Activated naive CD4-positive, alpha-beta T cell treated with anti-CD3 and anti-CD28 coated beads, Interleukin-2, amount 50 U/mL, for 72 hours (primary cell): Measurements from ENCODE around the gene INHBB. TPM values are rescaled to one million over a fixed set of nuclear protein-coding genes. Genes with fewer than 3 reads are reported as not detected.
"Not testable (repeated sequence)": the region's sequence is repeated elsewhere in the genome, so short reads cannot be mapped to it uniquely, and the experiment has no call there.

Experiments
- ATAC-seq, 2 donors: fragments of 150-1000 bp; cut with Tn5 transposase; 2 replicates each; pipeline ENCODE4 v1.10.0; 2021; ENCODE audit warnings: mild to moderate bottlenecking in 2 of 2, moderate library complexity in 2 of 2
- DNase-seq, 2 donors: peaks; one replicate each; pipeline ENCODE4 v3.0.0; 2021 to 2022; ENCODE audit warnings: low spot score in 2 of 2
- H3K27ac Mint-ChIP-seq, 2 donors: one replicate each; pipeline ENCODE4 v1.8.0; 2022; ENCODE audit warnings: mild to moderate bottlenecking in 2 of 2, mixed read lengths in 2 of 2
- H3K36me3 Mint-ChIP-seq, 2 donors: one replicate each; pipeline ENCODE4 v1.8.0; 2022; ENCODE audit warnings: mixed read lengths in 2 of 2
- H3K9me3 Mint-ChIP-seq, 2 donors: one replicate each; pipeline ENCODE4 v1.8.0; 2022; ENCODE audit warnings: mixed read lengths in 2 of 2
- total RNA-seq, 2 donors: library from RNA; stranded (reverse); gene quantifications; one replicate each; pipeline ENCODE4 v1.2.3, GENCODE V29; 2022

Gene INHBB
- total RNA-seq = not detected

DNA sequence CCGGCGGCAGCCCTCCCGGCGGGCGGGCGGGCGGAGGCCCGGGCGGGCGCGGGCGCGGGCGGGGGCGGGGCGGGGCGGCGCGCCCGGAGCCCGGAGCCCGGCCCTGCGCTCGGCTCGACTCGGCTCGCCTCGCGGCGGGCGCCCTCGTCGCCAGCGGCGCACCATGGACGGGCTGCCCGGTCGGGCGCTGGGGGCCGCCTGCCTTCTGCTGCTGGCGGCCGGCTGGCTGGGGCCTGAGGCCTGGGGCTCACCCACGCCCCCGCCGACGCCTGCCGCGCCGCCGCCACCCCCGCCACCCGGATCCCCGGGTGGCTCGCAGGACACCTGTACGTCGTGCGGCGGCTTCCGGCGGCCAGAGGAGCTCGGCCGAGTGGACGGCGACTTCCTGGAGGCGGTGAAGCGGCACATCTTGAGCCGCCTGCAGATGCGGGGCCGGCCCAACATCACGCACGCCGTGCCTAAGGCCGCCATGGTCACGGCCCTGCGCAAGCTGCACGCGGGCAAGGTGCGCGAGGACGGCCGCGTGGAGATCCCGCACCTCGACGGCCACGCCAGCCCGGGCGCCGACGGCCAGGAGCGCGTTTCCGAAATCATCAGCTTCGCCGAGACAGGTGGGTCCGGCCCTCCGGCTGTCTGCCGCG is at the start of gene INHBB:
Gene INHBB, plus strand, starts transcription at position 111 of the 641 bp plus-strand sequence. Its CDS starts 53 bp downstream, at position 164.
- ATAC-seq (peak in 1 of 2 donors; percentile 25), DNase-seq (peak in 1 of 2 donors; percentile 17)
- peak within 1 kb of the TSS in 1 of 2 donors; percentile 13 for H3K27ac Mint-ChIP-seq
- H3K9me3 Mint-ChIP-seq = no peaks in the 10 kb centered on the region
- peaks cover 4 to 10% of the 10 kb centered on the region in 2 donors for H3K36me3 Mint-ChIP-seq

DNA sequence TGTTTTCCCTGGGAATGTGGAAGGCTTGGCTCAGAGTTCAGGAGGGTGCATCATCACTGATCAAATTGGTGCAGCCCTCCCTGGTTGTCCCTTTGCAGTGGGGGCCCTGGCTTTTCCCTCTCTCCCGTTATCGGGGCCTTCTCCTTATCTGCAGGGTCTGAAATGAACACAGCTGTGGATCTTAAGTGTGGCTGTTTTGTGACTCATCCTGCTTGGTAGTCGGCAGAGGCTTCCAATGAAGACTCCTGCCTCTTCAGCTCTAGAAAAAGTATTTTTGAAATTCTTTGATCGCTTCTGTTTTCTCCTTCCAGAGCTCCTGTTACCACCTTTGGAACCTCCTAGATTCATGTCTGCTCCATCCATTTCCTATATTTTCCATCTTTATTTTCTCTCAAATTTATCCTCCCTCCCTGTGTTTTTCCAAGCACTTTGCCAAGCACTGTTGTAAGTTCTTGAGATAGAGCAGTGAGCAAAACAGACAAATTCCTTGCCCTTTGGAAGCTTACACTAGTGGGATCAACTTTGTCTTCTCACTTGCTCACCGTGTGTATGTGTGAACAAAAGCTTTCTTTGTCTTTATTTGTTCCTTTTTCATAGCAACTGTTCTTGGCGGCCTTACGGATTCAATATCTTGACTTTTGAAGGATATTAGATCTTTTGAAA is 47.6 kb upstream of the INHBB start:
- no peak for ATAC-seq
- Mint-ChIP-seq H3K9me3 (no peaks in the 10 kb centered on the region), H3K36me3 (peaks cover 0 to 18% of the 10 kb centered on the region in 2 donors)

DNA sequence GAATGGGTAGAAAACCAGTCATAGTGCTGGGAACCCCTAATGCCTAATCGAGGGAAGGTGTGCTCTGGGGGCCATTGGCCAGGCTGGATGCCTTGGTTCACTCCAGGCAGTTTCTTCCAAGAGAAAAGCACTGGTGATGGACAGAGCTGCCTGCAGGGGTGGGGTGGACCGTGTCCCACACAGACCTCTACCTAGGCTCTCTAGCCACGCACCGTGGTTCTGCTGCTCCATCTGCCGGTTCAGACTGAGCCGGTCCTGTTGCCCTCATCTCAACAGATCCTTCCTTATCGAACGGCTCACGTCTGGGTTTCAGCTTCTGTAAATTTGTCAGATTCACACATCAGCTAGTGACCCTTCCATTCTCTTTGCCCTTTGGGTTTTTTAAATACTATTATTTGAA is 46.9 kb upstream of the INHBB start:
- ATAC-seq (no peak), DNase-seq (no peak)
- Mint-ChIP-seq H3K9me3 (no peaks in the 10 kb centered on the region), H3K27ac (peak overlapping the region in 1 of 2 donors; percentile 37), H3K36me3 (peaks cover 0 to 14% of the 10 kb centered on the region in 2 donors)

More for the DNA sequence above, 47.6 kb upstream of the INHBB start:
- H3K27ac Mint-ChIP-seq = no peak overlapping the region
- DNase-seq = no peak

DNA sequence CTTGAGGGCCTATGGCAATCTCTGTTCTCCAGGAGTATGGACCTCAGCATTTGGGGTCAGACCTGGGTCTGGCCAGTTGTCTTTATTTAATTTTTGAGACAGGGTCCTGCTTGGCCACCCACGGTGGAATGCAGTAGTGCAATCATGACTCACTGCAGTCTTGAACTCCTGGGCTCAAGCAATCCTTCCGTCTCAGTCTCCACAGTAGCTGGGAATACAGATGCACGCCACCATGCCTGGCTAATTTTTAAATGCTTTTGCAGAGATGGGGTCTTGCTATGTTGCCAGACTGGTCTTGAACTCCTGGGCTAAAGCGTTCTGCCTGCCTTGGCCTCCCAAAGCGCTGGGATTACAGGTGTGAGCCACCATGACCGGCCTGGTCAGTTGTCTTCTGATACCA is 46.4 kb upstream of the INHBB start:
- Mint-ChIP-seq H3K27ac (no peak overlapping the region), H3K9me3 (no peaks in the 10 kb centered on the region), H3K36me3 (peaks cover 0 to 13% of the 10 kb centered on the region in 2 donors)
- no peak for ATAC-seq
- DNase-seq = no peak

DNA sequence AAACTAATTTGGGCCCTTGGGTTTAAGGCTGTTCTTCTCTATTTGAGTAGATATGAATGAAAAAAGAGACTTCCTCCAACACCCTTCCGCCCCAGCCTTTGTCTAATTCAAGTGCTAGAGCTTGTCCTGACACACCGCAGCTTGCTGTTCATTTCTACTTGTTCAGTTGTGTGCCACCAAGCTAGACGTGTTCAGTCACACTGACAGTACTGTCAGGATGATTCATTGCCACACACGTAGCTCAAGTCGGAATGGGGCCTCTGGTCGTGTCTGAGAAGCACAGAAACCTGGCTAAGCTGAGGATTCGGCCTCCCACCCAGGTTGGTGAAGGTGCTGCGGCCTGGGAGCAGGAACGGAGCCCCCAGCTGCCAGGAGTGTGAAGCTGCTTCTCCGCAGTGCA is 45.6 kb upstream of the INHBB start:
- Mint-ChIP-seq H3K9me3 (no peaks in the 10 kb centered on the region), H3K36me3 (peaks cover 0 to 13% of the 10 kb centered on the region in 2 donors), H3K27ac (peak overlapping the region; percentile 32 to 37)
- ATAC-seq = no peak
- no peak for DNase-seq

DNA sequence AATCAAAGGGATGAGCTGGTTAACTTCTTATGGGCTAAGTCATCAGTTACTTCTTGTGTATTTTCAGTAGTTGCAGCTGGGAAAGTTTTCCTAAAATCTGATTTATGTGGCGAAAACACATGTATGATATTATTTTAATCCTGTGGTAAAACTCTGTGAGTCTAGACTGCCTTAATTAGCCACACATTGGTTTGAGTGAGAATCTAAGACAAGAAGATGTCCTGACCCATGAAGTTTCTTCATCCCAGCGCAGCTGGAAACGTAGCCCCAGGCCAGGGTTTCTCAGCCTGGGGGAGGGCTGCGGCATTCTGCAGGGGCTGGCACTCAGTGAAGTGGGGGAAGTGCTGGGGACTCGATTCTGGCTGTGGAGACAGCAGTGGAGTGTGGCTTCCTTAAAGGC is 44.7 kb upstream of the INHBB start:
- ATAC-seq = no peak
- Mint-ChIP-seq H3K9me3 (no peaks in the 10 kb centered on the region), H3K36me3 (peaks cover 0 to 13% of the 10 kb centered on the region in 2 donors), H3K27ac (no peak overlapping the region)
- no peak for DNase-seq

DNA sequence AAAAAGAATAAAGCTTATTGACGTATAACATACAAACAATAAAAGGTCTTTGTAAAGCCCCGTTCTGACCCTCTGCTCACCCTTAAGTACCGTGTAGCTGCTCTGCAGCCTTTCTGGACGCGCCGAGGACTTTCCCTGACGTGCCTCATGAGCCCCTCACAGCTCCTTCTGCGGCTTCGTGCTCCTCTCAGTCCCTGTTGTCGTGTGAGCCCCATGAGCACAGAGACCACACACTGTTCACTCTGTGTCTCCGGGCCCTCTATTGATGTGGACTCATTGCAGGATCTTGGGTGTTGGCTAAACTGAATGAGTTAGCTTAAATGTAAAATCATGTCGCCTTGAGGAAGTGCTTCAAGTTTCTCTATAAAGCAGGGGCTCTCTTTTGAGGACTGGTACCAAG is 43.6 kb upstream of the INHBB start:
- Mint-ChIP-seq H3K36me3 (peaks cover 0 to 9% of the 10 kb centered on the region in 2 donors), H3K9me3 (no peaks in the 10 kb centered on the region), H3K27ac (peak overlapping the region in 1 of 2 donors; percentile 24)
- peak in 1 of 2 donors; percentile 35 for ATAC-seq
- peak in 1 of 2 donors; percentile 25 for DNase-seq

DNA sequence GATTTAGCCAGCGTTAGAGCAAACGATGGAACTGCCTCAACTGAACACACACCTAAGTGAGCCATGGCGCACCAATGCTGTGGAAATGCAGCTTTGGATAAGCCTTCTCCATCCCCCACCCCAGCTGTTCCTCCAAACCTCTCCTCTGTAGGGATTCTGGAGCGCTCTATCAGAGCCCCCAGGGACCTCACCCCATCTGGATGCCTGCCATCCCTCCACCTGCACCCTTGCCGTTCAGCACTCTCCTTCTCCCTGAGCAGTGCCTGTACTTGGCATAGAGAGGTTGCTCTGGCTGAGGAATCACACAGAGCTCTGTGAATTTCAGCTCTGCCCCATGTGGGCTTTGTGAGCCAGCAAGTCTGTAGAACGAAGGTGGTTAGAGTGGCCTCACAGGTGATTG is 42.8 kb upstream of the INHBB start:
- peak overlapping the region; percentile 7 to 46 for H3K27ac Mint-ChIP-seq
- H3K36me3 Mint-ChIP-seq = peaks cover 0 to 5% of the 10 kb centered on the region in 2 donors
- DNase-seq (no peak), ATAC-seq (no peak)
- H3K9me3 Mint-ChIP-seq = no peaks in the 10 kb centered on the region

DNA sequence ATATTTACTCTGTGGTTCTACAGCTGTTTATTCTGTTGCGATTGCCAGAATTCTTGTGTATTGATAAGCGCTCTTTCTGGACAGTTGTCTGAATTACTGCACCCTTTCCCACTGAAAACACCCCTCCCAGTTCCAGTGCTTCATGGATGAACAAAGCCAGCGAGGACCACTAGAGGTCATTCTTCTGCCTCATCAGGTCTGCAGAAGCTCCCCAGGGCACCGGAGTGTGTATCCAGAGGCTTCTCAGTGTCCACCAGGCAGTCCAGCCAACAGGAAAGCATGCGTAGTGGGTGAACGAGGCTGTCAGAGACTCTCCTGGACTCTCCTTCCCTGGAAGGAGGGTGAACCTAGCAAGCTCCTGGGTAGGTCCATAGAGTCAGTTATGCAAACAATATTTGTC is 40.6 kb upstream of the INHBB start:
- no peaks in the 10 kb centered on the region for H3K36me3 Mint-ChIP-seq
- H3K27ac Mint-ChIP-seq = no peak overlapping the region
- ATAC-seq (no peak), DNase-seq (peak in 1 of 2 donors; percentile 35)
- H3K9me3 Mint-ChIP-seq = no peaks in the 10 kb centered on the region

DNA sequence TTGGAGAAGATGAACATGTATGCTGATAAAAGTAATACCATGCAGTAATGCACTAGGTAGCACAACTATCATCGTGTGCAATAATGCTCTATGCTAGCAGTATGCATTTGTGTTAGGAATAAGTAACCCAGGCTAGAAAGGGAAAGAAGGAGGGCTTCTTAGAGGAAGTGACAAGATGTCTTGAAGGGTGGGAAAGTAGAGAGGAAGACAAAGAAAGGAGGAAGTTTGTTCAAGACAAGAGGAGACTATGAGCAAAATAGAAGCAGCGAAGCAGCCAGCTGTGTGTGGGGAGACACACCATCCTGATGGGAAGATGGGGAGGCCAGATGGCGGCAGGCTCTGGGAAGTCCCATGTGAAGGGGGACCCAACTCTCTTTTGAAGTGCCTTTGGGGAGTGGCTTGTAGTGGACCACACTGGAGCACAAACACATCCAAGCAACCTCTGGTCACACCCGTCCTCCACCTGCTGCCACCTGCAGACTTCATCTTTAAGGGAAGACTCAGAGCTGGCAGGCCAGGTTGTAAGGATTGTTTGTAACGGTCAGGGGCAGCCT is 39.9 kb upstream of the INHBB start:
- peak in 1 of 2 donors; percentile 33 for DNase-seq
- H3K27ac Mint-ChIP-seq = no peak overlapping the region
- H3K36me3 Mint-ChIP-seq = no peaks in the 10 kb centered on the region
- no peak for ATAC-seq
- H3K9me3 Mint-ChIP-seq = no peaks in the 10 kb centered on the region

DNA sequence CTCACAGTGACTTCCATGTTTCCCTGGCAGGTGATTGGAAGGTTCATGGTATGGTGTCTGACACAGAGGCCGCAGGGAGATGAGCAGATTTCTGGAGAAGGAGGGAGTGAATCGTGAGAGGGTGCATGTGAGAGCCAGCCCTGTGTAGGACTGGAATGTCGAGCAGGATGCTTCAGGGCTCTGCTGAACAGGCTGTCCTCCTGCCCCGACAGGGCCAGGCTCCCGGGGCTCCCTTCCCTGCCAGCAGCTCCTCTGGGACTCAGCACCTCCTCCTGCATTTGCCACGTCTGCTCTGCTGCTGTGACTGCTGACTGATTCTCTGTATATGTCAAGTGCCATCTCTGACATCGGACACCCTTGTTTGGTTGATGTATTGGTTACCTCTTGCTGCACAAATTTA is 38.5 kb upstream of the INHBB start:
- Mint-ChIP-seq H3K9me3 (no peaks in the 10 kb centered on the region), H3K27ac (no peak overlapping the region)

DNA sequence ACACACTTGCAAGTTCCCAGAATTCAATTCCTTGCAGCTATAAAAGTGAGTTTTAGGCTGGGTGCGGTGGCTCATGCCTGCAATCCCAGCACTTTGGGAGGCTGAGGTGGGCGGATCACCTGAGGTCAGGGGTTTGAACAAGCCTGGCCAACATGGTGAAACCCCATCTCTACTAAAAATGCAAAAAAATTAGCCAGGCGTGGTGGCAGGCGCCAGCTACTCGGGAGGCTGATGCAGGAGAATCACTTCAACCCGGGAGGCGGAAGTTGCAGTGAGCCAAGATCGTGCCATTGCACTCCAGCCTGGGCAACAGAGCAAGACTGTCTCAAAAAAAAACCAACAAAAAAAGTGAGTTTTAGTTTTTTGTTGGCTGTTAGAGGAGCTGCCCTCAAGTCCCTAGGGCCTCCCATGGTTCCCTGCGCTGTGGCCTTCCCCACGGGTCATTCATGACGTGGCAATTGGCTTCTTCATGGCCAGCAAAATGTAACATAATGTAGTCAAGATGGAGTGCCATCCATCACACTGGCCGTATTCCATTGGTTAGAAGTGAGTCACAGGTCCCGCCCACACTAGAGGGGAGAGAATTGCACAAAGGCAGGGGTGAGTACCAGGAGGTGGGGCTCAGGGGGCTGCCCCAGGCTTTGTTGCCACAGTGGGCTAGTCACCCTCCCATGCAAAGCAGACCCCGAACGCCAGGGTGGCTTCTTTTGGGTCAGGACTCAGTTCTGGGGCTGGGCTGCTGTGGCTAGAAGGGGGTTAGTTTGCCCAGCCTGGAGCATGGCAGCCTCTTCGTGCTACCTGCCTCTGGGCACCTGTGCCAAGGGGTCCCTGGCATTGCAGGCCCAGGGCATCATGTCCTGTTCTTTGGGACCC is 37.7 kb upstream of the INHBB start:
- peak in 1 of 2 donors; percentile 37 for DNase-seq
- Mint-ChIP-seq H3K36me3 (no peaks in the 10 kb centered on the region), H3K9me3 (no peaks in the 10 kb centered on the region), H3K27ac (no peak overlapping the region)
- no peak for ATAC-seq

More for the DNA sequence above, 38.5 kb upstream of the INHBB start:
- H3K36me3 Mint-ChIP-seq = no peaks in the 10 kb centered on the region
- DNase-seq = peak in 1 of 2 donors; percentile 28
- ATAC-seq = no peak

DNA sequence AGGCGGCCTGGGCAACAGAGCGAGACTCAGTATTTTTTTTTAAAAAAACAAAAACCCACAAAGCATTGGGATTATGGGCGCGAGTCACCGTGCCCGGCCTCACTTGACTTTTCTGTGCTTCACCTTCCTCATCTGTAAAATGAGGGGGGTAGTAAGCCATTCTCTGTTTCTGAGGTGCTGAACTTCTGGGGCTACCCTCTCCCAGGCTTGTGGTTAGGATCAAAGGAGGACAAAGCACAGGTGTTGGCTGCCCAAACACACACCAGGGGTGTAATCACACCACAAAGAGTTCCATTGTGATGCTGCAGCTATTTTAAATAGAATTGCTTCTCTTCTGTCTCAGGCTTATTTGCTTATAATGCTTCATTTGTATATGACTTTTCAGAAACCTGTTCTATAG is 35.8 kb upstream of the INHBB start:
- DNase-seq (peak in 1 of 2 donors; percentile 44), ATAC-seq (peak; percentile 52 to 66)
- Mint-ChIP-seq H3K27ac (peak overlapping the region in 1 of 2 donors; percentile 7), H3K9me3 (no peaks in the 10 kb centered on the region), H3K36me3 (no peaks in the 10 kb centered on the region)

DNA sequence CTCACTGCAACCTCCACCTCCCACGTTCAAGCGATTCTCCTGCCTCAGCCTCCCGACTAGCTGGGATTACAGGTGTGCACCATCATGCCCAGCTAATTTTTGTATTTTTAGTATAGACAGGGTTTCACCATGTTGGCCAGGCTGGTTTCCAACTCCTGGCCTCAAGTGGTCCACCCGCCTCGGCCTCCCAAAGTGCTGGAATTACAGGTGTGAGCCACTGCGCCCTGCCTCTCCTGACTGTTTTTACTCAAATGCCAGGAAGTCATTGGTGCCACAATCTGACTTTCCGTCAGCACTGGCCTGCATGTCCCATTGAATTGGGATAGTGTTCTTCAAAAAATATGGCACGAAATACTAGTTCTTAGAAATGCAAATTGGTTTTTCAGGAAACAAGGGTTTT is 35.1 kb upstream of the INHBB start:
- not testable (repeated sequence) for H3K36me3 Mint-ChIP-seq, ATAC-seq, H3K9me3 Mint-ChIP-seq
- H3K27ac Mint-ChIP-seq = peak overlapping the region in 1 of 2 donors; percentile 7
- DNase-seq = peak in 1 of 2 donors; percentile 39

DNA sequence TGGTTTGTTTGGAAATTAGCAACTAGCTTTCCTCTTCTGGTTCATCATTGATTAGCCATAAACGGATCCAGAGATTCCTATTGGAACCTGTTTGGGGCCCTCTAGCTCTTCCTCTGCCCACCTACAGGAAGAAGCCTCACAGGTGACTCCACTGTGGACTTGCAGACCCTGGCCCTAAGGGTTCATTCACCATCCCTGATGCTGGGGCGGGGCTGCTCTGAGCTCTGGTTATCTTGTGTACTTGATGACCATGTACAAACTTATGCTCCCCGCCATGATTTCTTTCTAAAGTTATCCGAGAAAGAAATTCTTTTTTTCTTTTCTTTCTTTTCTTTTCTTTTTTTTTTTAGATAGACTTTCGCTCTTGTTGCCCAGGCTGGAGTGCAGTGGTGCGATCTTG is 33.9 kb upstream of the INHBB start:
- H3K9me3 Mint-ChIP-seq = no peaks in the 10 kb centered on the region
- ATAC-seq (no peak), DNase-seq (no peak)
- no peaks in the 10 kb centered on the region for H3K36me3 Mint-ChIP-seq
- no peak overlapping the region for H3K27ac Mint-ChIP-seq

DNA sequence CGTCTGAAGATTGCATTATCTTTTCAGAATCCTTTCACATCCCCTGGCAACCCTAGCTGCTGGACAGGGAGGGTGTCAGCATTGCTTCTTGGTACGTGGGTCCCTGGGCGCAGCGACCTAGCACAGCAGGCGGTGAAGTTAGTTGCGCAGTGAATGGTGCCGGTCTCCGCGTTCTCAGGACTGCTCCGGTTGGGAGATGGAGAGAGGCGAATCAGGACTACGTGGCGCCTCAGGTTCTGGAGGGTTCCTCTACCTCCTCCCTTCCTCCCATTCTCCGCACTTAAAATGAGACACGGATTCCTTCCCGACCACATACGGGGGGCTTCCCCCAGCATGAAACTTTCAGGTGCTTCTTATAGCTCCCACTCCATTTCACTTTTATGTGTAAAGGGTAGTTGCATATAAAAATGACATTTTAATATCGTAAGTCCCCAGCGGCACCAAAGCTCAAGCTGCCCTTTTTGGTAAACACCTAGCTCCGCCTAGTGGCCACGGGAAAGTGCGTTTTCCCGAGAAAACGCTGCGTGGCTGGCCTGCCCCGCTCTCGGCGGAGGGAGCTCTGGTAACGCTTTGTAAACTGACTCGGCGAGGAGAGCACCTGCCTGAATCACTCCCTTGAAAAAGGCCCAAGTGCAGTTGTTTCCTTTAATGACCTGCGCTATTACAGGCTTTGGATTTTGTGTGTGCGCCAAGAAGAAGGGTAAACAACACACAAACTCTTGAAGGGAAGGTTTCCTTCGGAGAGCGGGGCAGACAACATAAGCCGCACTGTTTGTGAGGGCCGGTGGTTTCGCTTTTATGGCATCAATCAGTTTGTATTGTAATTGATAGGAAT is 32.9 kb upstream of the INHBB start:
- peak overlapping the region; percentile 44 to 78 for H3K27ac Mint-ChIP-seq
- peak; percentile 67 to 77 for ATAC-seq
- H3K9me3 Mint-ChIP-seq = no peaks in the 10 kb centered on the region
- DNase-seq = peak; percentile 72 to 80
- no peaks in the 10 kb centered on the region for H3K36me3 Mint-ChIP-seq
